ENCODE measurements around the gene LRRC3C.

DNA sequence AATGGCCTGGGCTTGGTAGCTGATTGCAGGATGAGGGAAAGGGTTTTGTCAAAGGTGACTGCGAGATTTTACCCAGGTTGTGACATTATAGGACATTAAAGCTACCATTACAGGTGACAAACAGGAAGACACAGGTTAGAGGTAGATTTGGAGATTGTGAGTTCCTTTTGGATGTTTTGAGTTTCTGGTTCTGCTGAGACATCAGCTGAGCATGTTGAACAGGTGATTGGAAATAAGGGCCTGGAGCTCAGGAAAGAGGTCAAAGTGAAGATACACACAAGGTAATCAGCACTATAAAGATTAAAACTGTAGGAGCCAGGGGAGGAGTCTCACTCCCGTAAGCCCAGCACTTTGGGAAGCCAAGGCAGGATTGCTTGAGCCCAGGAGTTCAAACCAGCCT, 41.2 kb downstream of the LRRC3C start:
- TF ChIP-seq, protein P1, sequence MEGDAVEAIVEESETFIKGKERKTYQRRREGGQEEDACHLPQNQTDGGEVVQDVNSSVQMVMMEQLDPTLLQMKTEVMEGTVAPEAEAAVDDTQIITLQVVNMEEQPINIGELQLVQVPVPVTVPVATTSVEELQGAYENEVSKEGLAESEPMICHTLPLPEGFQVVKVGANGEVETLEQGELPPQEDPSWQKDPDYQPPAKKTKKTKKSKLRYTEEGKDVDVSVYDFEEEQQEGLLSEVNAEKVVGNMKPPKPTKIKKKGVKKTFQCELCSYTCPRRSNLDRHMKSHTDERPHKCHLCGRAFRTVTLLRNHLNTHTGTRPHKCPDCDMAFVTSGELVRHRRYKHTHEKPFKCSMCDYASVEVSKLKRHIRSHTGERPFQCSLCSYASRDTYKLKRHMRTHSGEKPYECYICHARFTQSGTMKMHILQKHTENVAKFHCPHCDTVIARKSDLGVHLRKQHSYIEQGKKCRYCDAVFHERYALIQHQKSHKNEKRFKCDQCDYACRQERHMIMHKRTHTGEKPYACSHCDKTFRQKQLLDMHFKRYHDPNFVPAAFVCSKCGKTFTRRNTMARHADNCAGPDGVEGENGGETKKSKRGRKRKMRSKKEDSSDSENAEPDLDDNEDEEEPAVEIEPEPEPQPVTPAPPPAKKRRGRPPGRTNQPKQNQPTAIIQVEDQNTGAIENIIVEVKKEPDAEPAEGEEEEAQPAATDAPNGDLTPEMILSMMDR (IDR thresholded peaks at IDR 0.05), result no peak
- TF ChIP-seq POLR2A (IDR thresholded peaks at IDR 0.05), result no peak
